ENCODE measurements around the gene HUNK.
A peak's percentile ranks its signal among the peaks of the same experiment; 100 is the strongest.

The HUNK gene

GRCh38 chr21:31896019-31896418, 23.2 kb downstream of the HUNK start:
- no peak for DNase-seq (ENCODE audit: low spot score)

GRCh38 chr21:31897311-31897710, 24.5 kb downstream of the HUNK start:
- DNase-seq (ENCODE audit: low spot score), result no peak

GRCh38 chr21:31898933-31899630, 26.3 kb downstream of the HUNK start:
- DNase-seq (ENCODE audit: low spot score), result no peak

GRCh38 chr21:31900121-31900895, 27.5 kb downstream of the HUNK start:
- peak; percentile 28 for DNase-seq (ENCODE audit: low spot score)

GRCh38 chr21:31901315-31901714, 28.5 kb downstream of the HUNK start:
- no peak for DNase-seq (ENCODE audit: low spot score)

- DNase-seq (ENCODE audit: low spot score), result no peak
These were observed 29.6 kb downstream of the HUNK start for GRCh38 chr21:31902438-31902837.

GRCh38 chr21:31903896-31904295, 31.1 kb downstream of the HUNK start:
- DNase-seq (ENCODE audit: low spot score), result no peak

- DNase-seq (ENCODE audit: low spot score), result no peak
These were observed 33.0 kb downstream of the HUNK start for GRCh38 chr21:31905503-31906451.

- no peak for DNase-seq (ENCODE audit: low spot score)
These were observed 35.5 kb downstream of the HUNK start for GRCh38 chr21:31908106-31909031.

GRCh38 chr21:31909153-31910073, 36.6 kb downstream of the HUNK start:
- DNase-seq (ENCODE audit: low spot score), result no peak

- no peak for DNase-seq (ENCODE audit: low spot score)
These were observed 37.3 kb downstream of the HUNK start for GRCh38 chr21:31910074-31910470.

GRCh38 chr21:31911138-31911907, 38.5 kb downstream of the HUNK start:
- no peak for DNase-seq (ENCODE audit: low spot score)

GRCh38 chr21:31912501-31912900, 39.7 kb downstream of the HUNK start:
- DNase-seq (ENCODE audit: low spot score), result no peak

- DNase-seq (ENCODE audit: low spot score), result no peak
These were observed 40.4 kb downstream of the HUNK start for GRCh38 chr21:31913182-31913608.

- no peak for DNase-seq (ENCODE audit: low spot score)
These were observed 41.7 kb downstream of the HUNK start for GRCh38 chr21:31914472-31914871.

- DNase-seq (ENCODE audit: low spot score), result no peak
These were observed 42.7 kb downstream of the HUNK start for GRCh38 chr21:31915566-31915965.

- DNase-seq (ENCODE audit: low spot score), result no peak
These were observed 44.3 kb downstream of the HUNK start for GRCh38 chr21:31917108-31917507.

- DNase-seq (ENCODE audit: low spot score), result no peak
These were observed 45.5 kb downstream of the HUNK start for GRCh38 chr21:31918250-31918775.

- DNase-seq (ENCODE audit: low spot score), result no peak
These were observed 47.5 kb downstream of the HUNK start for GRCh38 chr21:31920275-31920674.
